CD4-positive, alpha-beta T cell treated with Interleukin-15 for 4 hours (primary cell): ENCODE results near the gene C1orf21.

Source experiments
- DNase-seq: peaks from one replicate; pipeline ENCODE4 v3.0.0-alpha.2; 2020; ENCODE audit warnings: low spot score

C1orf21 gene

GRCh38 chr1:184485751-184486723 lies 99.2 kb downstream of the C1orf21 start:
- no peak for DNase-seq

- DNase-seq = no peak
Measured at GRCh38 chr1:184486761-184487445, 100.1 kb downstream of the C1orf21 start.

GRCh38 chr1:184487531-184488193 lies 100.8 kb downstream of the C1orf21 start:
- DNase-seq = no peak

GRCh38 chr1:184489908-184490307 lies 103.1 kb downstream of the C1orf21 start:
- DNase-seq = no peak

GRCh38 chr1:184492536-184492935 lies 105.7 kb downstream of the C1orf21 start:
- DNase-seq = no peak

GRCh38 chr1:184493987-184494388 lies 107.2 kb downstream of the C1orf21 start:
- no peak for DNase-seq

GRCh38 chr1:184494929-184495328 lies 108.1 kb downstream of the C1orf21 start:
- no peak for DNase-seq

GRCh38 chr1:184497959-184498723 lies 111.3 kb downstream of the C1orf21 start:
- DNase-seq = no peak

GRCh38 chr1:184499616-184500015 lies 112.8 kb downstream of the C1orf21 start:
- DNase-seq = no peak

- no peak for DNase-seq
Measured at GRCh38 chr1:184502161-184502560, 115.3 kb downstream of the C1orf21 start.

GRCh38 chr1:184503221-184503749 lies 116.5 kb downstream of the C1orf21 start:
- DNase-seq = no peak

- no peak for DNase-seq
Measured at GRCh38 chr1:184504040-184504954, 117.5 kb downstream of the C1orf21 start.

- DNase-seq = no peak
Measured at GRCh38 chr1:184504955-184505338, 118.1 kb downstream of the C1orf21 start.

GRCh38 chr1:184506481-184506880 lies 119.7 kb downstream of the C1orf21 start:
- no peak for DNase-seq

- no peak for DNase-seq
Measured at GRCh38 chr1:184507165-184507564, 120.3 kb downstream of the C1orf21 start.

GRCh38 chr1:184507604-184508280 lies 120.9 kb downstream of the C1orf21 start:
- DNase-seq = no peak

GRCh38 chr1:184509105-184509504 lies 122.3 kb downstream of the C1orf21 start:
- no peak for DNase-seq

- DNase-seq = no peak
Measured at GRCh38 chr1:184510110-184510509, 123.3 kb downstream of the C1orf21 start.

GRCh38 chr1:184512724-184513123 lies 125.9 kb downstream of the C1orf21 start:
- no peak for DNase-seq

GRCh38 chr1:184513421-184513820 lies 126.6 kb downstream of the C1orf21 start:
- DNase-seq = no peak
